ENCODE data around the gene NUP153.

Gene NUP153

GRCh38 chr6:17656092-17656491 is 50.6 kb downstream of the NUP153 start:
- no peak for DNase-seq

DNA sequence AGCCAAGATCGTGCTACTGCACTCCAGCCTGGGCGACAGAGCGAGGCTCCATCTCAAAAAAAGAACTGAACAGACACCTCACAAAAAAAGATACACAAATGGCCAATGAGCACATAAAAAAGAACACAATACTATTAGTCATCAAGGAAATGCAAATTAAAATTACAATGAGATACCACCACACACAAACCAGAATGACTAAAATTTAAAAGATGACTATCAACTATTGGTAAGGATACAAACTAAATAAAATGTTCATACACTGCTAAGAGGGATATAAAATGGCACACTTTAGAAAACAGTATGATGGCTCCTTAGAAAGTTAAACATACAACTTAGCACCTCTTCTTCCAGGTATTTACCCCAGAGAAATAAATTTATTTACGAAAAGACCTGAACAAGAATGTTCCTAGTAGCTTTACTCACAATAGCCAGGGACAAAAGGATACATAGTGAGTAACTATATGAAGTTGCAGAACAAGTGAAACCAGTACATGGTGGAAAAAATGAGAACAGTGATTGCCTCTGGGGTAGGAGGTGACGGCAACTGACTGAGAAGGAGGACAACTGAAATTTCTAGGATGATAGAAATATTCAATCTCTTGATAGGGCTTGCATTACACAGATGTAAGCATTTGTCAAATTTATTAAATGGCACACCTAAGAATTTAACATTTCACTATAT is 53.4 kb downstream of the NUP153 start:
- DNase-seq, result no peak

DNA sequence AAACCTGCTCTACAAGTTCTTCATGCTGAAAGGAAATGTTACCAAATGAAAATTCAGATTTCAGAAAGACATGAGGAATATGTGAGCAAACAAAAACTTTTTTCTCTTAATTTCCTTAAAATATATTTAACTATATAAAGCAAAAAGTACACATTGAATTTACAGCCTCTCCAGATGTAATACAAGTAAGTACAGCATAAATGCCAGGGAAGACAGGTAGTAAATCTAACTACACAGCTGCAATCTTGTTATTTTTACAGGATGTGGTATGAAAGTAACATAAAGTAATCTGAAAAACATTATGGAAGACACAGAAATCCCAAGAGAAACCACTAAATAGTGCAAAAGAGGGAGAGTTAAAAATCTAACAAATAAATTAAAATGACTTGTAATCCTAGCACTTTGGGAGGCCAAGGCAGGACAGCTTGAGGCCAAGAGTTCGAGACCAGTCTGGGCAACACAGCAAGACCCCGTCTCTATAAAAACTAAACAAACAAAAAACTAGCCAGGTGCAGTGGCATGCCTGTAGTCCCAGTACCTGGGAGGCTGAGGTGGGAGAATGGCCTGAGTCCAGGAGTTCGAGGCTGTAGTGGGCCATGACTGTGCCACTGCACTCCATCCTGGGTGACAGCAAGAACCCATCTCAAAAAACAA is 55.9 kb downstream of the NUP153 start:
- no peak for DNase-seq

DNA sequence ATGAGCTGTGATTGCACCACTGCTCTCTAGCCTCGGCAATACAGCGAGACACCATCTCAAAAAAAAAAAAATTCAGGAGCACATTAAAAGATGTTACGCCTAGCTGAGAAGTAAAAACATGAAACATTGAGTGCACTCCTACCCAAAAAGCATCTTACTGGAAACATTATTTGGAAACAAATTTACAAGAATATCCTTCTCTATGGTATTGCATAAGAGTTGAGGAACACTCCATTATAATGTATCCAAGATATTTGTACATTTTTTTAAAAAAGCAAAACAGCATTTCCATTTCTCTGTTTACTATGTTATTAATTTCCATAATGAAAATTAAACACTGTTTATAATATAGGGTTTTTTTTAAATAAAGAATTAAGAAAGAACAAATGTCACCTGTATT is 58.0 kb downstream of the NUP153 start:
- DNase-seq, result no peak

GRCh38 chr6:17640477-17640917 is 66.2 kb downstream of the NUP153 start:
- no peak for DNase-seq

GRCh38 chr6:17638212-17638715 is 68.5 kb downstream of the NUP153 start:
- DNase-seq, result no peak

- no peak for DNase-seq
These were observed 71.2 kb downstream of the NUP153 start for GRCh38 chr6:17635568-17635967.

GRCh38 chr6:17633465-17634188 is 73.1 kb downstream of the NUP153 start:
- DNase-seq, result peak; percentile 47

DNA sequence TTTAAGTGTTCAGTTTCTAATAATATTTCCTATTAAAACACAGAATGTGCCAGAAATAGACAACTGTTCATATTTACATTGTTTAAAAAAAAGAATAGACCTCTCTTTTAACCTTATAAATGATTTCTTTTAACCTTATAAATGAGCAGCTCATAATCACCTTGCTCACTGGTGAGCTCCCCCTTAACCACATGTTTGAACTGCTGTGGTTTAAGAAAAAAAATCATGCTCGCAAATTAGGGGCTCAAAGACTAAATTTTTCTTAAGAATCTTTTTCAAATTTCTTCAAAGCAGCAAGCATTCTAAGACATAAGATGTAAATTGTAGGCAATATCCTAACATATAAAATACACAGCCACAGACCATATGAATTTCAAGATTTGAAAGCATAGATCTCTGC is 73.8 kb downstream of the NUP153 start:
- DNase-seq, result peak; percentile 9

DNA sequence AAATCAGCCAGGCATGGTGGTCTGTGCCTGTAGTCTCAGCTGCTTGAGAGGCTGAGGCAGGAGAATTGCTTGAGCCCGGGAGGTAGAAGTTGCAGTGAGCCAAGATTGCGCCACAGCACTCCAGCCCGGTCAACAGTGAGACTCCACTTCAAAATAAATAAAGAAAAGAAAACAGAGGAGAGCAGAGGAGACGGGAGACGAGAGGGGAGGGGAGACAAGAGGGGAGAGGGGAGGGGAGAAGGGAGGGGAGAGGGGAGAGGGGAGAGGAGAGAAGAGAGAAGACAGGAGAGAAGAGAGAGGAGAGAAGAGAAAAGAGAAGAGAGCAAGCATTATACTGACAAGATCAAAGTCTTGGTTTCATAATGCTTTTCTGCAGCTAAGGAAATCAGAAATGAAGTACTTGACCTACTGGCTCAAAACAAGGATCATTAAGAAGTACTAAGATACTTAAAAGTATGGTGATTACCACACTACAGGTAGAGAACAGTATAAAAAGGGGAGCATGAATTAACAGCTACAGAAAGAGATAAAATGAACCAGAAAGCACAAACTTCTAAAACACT is 76.1 kb downstream of the NUP153 start:
- no peak for DNase-seq

DNA sequence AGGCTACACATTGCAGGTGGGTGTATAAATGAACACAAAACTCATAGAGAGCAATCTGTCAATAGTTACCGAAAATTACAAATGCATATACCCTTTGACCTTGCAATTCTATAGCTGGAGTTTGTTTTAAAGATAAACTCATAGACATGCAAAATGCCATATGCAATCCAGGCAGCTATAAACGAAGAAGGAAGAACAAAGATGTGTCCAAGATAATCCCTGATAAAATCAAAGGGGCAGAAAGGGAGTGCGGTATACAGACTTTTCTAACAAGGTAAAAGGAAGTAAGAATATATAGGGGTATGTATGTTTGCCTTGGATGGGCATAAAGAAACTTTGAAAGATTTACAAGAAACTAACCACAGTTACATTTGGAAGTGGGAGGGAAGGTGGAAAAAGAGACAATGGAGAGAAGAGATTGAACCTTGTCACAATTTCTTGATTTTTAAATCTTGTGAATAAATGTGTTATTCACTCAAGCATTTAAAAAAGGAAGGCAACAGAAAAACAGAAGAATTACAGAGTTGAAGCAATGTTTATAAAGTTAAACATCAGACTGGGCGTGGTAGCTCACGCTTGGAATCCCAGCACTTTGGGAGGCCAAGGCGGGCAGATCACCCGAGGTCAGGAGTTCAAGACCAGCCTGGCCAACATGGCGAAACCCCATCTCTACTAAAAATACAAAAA is 76.8 kb downstream of the NUP153 start:
- no peak for DNase-seq

DNA sequence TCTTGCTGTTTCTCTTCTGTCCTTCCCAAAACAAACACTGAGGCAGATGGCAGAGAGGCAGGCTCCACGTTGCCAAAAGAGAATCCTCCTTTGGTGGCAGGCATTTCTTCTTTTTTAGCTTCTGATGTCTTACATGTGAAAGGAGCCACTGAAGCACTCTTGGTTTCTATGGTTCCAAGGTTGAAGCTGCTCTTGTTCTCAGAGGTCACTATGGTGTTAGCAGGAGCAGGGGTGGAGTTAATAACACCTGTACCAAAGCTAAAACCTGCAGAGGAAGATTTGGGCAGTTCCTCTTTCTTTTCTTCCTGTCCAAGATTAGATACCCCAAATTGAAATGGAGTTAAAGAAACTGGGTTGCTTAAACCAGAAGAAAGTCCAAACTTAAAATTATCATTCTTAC is 77.9 kb downstream of the NUP153 start:
- DNase-seq, result no peak

GRCh38 chr6:17624396-17624795 is 82.3 kb downstream of the NUP153 start:
- DNase-seq, result no peak

- no peak for DNase-seq
These were observed 84.6 kb downstream of the NUP153 start for GRCh38 chr6:17622144-17622543.

GRCh38 chr6:17621003-17621402 is 85.7 kb downstream of the NUP153 start:
- no peak for DNase-seq

DNA sequence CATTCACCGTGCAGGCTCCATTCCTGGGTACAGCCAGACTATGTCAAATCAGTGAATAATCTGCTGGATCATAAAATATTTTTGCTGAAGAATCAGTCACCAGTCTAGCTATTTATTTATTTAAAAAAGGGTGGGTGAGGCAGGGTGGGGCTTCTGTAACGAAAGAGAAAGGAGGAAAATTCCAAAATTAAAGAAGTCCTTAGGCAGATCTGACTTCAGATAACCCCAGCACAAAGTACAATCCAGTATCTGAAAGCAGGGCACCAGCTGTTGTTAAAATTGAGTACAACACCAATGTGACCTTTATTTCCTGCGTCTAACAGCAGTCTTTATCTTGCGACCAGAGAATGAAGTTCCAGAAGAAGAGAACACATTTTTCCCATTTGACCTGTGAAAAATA is 90.9 kb downstream of the NUP153 start:
- DNase-seq, result no peak

DNA sequence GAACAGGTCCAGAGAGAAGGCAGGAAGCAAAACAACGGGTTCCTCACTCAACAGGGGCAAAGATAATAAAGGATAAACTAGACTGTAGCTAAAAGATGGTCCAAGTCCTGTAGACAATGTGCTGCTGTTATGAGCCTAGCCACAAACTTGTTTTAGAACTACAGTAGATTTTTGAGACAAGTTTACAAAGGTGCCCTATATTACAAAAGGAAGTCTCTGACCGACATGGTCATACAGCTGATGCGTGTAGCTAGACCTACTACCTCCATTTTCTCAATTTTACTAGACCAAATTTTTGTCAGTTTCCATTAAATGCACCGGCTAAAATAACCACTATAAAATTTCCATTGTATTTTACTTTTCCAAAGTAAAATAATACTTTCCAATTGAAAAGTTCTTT is 94.7 kb downstream of the NUP153 start:
- DNase-seq, result no peak

DNA sequence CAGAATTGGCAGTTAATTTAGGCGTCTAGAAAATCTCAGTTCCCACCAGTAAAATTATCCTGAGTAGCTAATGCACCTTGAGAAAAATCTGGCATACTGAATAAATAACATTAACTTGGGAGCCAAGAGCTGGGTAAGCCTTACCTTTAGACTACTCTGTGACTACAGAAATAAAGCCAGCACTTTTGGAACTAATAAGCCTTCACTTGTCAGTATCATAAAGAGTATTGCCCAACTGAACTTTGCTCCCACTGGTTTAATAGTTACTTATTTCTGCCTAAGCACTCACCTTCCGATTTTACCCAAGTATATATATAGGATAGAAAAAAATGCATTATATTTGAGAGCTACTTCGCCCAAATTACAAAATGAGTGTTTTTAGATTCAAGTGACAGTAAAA is 95.9 kb downstream of the NUP153 start:
- no peak for DNase-seq

GRCh38 chr6:17606606-17607005 is 100.1 kb downstream of the NUP153 start:
- no peak for DNase-seq

DNA sequence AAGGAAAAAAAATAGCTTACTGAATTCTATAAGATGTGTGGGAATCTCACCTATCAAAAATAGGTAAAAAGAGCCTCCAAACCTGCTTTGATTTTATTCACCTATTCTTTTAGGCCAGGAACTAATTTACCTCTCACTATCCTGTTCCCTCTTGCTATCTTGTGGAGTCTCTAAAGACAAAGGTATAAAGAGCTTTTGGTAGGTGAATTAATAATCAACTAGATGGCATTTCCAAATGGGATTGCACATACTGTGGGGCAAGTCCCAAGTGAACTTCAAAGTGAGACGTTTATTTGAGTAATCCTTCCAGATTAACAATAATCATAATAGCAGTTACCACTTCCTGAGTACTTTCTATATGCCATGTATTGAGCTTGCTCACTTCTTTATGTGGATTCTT is 103.8 kb downstream of the NUP153 start:
- no peak for DNase-seq

GRCh38 chr6:17601386-17601703 is 105.4 kb downstream of the NUP153 start:
- DNase-seq, result no peak

GRCh38 chr6:17600527-17601385 is 106.0 kb downstream of the NUP153 start:
- DNase-seq, result peak; percentile 37
